OCI-LY1 (cell line): ENCODE data around the gene MC2R.

Experiments used
- H2AFZ ChIP-seq: fragments of 200-600 bp; sonication (generic), shearing (Covaris generic); 2 replicates; pipeline ENCODE4 v1.6.0; 2014; ENCODE audit warnings: antibody characterized with exemption, mild to moderate bottlenecking, low read length
- H3F3A ChIP-seq: fragments of 200-600 bp; sonication (generic), shearing (Covaris generic); 2 replicates; pipeline ENCODE4 v1.6.0; 2014; ENCODE audit warnings: mild to moderate bottlenecking, antibody characterized with exemption, low read length, moderate library complexity; ENCODE audit not compliant: insufficient read depth
- H3K27ac ChIP-seq: fragments of 200-600 bp; sonication (generic); 2 replicates; pipeline ENCODE4 v1.5.1; 2014; ENCODE audit warnings: low read length, mixed run types, mild to moderate bottlenecking, low read depth; ENCODE audit not compliant: poor library complexity, severe bottlenecking
- H3K27me3 ChIP-seq: fragments of 200-600 bp; sonication (generic); 2 replicates; pipeline ENCODE4 v1.6.0; 2014; ENCODE audit warnings: antibody characterized with exemption, mild to moderate bottlenecking, low read length, moderate library complexity; ENCODE audit not compliant: insufficient read depth
- H3K36me3 ChIP-seq: fragments of 200-600 bp; sonication (generic); 2 replicates; pipeline ENCODE4 v1.6.1; 2014; ENCODE audit warnings: mild to moderate bottlenecking, antibody characterized with exemption, low read length, moderate library complexity, mixed read lengths; ENCODE audit not compliant: insufficient read depth
- H3K4me1 ChIP-seq: fragments of 200-600 bp; sonication (generic); 2 replicates; pipeline ENCODE4 v1.5.1; 2014; ENCODE audit warnings: mild to moderate bottlenecking, low read length, moderate library complexity; ENCODE audit not compliant: insufficient read depth, severe bottlenecking
- H3K4me2 ChIP-seq: fragments of 200-600 bp; sonication (generic), shearing (Covaris generic); 2 replicates; pipeline ENCODE4 v1.6.1; 2014; ENCODE audit warnings: low read length
- H3K4me3 ChIP-seq: fragments of 200-600 bp; sonication (generic); 2 replicates; pipeline ENCODE4 v1.5.1; 2014; ENCODE audit warnings: low read length, low read depth, mild to moderate bottlenecking, mixed read lengths; ENCODE audit not compliant: poor library complexity, severe bottlenecking
- H3K79me2 ChIP-seq: fragments of 200-600 bp; shearing (Covaris generic); 2 replicates; pipeline ENCODE4 v1.6.1; 2016; ENCODE audit warnings: mixed run types, low read length, mixed read lengths; ENCODE audit not compliant: insufficient read depth
- H3K9ac ChIP-seq: fragments of 200-600 bp; sonication (generic), shearing (Covaris generic); 2 replicates; pipeline ENCODE4 v1.6.1; 2014; ENCODE audit warnings: mild to moderate bottlenecking, low read length, mixed read lengths
- H3K9me2 ChIP-seq: fragments of 200-600 bp; sonication (generic), shearing (Covaris generic); 2 replicates; pipeline ENCODE4 v1.6.1; 2014; ENCODE audit warnings: low read depth, mild to moderate bottlenecking, low read length, mixed read lengths
- H3K9me3 ChIP-seq: fragments of 200-600 bp; shearing (Covaris generic); 2 replicates; pipeline ENCODE4 v1.6.1; 2014; ENCODE audit warnings: low read length, mixed read lengths
- H4K20me1 ChIP-seq: fragments of 200-600 bp; sonication (generic), shearing (Covaris generic); 2 replicates; pipeline ENCODE4 v1.6.0; 2016; ENCODE audit warnings: mild to moderate bottlenecking, low read length; ENCODE audit not compliant: insufficient read depth
- CTCF ChIP-seq: fragments of 200-600 bp; sonication (generic), shearing (Covaris generic); IDR thresholded peaks from 2 replicates; pipeline ENCODE4 v1.5.1; 2017; ENCODE audit warnings: mild to moderate bottlenecking, antibody characterized with exemption, low read length, moderate library complexity, mixed read lengths
- EZH2 ChIP-seq: fragments of 200-600 bp; sonication (generic), shearing (Covaris generic); IDR thresholded peaks from 2 replicates; pipeline ENCODE4 v1.8.0; 2017; ENCODE audit warnings: borderline replicate concordance, mixed run types, mild to moderate bottlenecking, antibody characterized with exemption, low read length, moderate library complexity, mixed read lengths

The MC2R gene

GRCh38 chr18:13836559-13836958 is 78.8 kb downstream of the MC2R start:
- H3K79me2 ChIP-seq, result no peaks in the 10 kb centered on the region
- no peak overlapping the region for H3K27ac ChIP-seq
- no peaks in the 10 kb centered on the region for H3K4me1 ChIP-seq
- no peaks in the 10 kb centered on the region for H3F3A ChIP-seq
- no peak overlapping the region for H3K4me3 ChIP-seq
- no peaks in the 10 kb centered on the region for H4K20me1 ChIP-seq
- no peak overlapping the region for H2AFZ ChIP-seq
- H3K27me3 ChIP-seq, result no peaks in the 10 kb centered on the region; the same call in 1 of the 2 replicates
- H3K9ac ChIP-seq, result no peak overlapping the region
- no peak overlapping the region for H3K4me2 ChIP-seq
- TF ChIP-seq EZH2 (no peak), CTCF (no peak)
- H3K9me2 ChIP-seq, result no peaks in the 10 kb centered on the region
- H3K36me3 ChIP-seq, result no peaks in the 10 kb centered on the region
- H3K9me3 ChIP-seq, result no peaks in the 10 kb centered on the region

- H3K4me3 ChIP-seq, result no peak overlapping the region
- no peaks in the 10 kb centered on the region for H3K36me3 ChIP-seq
- H3K9me2 ChIP-seq, result no peaks in the 10 kb centered on the region
- H3K79me2 ChIP-seq, result no peaks in the 10 kb centered on the region
- no peak overlapping the region for H3K27ac ChIP-seq
- no peaks in the 10 kb centered on the region for H4K20me1 ChIP-seq
- H3K9ac ChIP-seq, result no peak overlapping the region
- no peak overlapping the region for H2AFZ ChIP-seq
- TF ChIP-seq EZH2 (no peak), CTCF (no peak)
- no peaks in the 10 kb centered on the region for H3K9me3 ChIP-seq
- no peaks in the 10 kb centered on the region for H3F3A ChIP-seq
- H3K4me1 ChIP-seq, result no peaks in the 10 kb centered on the region
- no peak overlapping the region for H3K4me2 ChIP-seq
- H3K27me3 ChIP-seq, result no peaks in the 10 kb centered on the region; the same call in 1 of the 2 replicates
These were observed 80.1 kb downstream of the MC2R start for GRCh38 chr18:13835202-13835601.

GRCh38 chr18:13834496-13835015 is 80.8 kb downstream of the MC2R start:
- Histone ChIP-seq H3K4me3 (no peak overlapping the region), H3K27me3 (no peaks in the 10 kb centered on the region; the same call in 1 of the 2 replicates), H3K4me2 (no peak overlapping the region), H4K20me1 (no peaks in the 10 kb centered on the region), H3K9me2 (no peaks in the 10 kb centered on the region), H3F3A (no peaks in the 10 kb centered on the region), H3K27ac (no peak overlapping the region), H3K9ac (no peak overlapping the region), H3K4me1 (no peaks in the 10 kb centered on the region), H3K9me3 (no peaks in the 10 kb centered on the region), H3K79me2 (no peaks in the 10 kb centered on the region), H2AFZ (no peak overlapping the region), H3K36me3 (no peaks in the 10 kb centered on the region)
- TF ChIP-seq CTCF, result no peak
- TF ChIP-seq EZH2, result no peak
